CD4-positive, alpha-beta T cell treated with Interferon gamma for 1 hour (primary cell): Measurements from ENCODE around the gene MYO3B.

ENCODE experiments used
- DNase-seq: peaks from one replicate; pipeline ENCODE4 v3.0.0-alpha.2; 2020

MYO3B gene

GRCh38 chr2:170177950-170178781, at the start of gene MYO3B:
Gene MYO3B, plus strand, starts transcription at chr2:170178147. Its CDS starts 141 bp downstream, at chr2:170178288.
- DNase-seq = no peak

GRCh38 chr2:170139276-170139967, 38.5 kb upstream of the MYO3B start:
- DNase-seq = no peak

GRCh38 chr2:170140561-170140960, 37.4 kb upstream of the MYO3B start:
- DNase-seq = no peak

- DNase-seq = no peak
Measured at GRCh38 chr2:170141865-170142264, 36.1 kb upstream of the MYO3B start.

GRCh38 chr2:170142502-170142901, 35.4 kb upstream of the MYO3B start:
- no peak for DNase-seq

GRCh38 chr2:170143045-170143717, 34.8 kb upstream of the MYO3B start:
- no peak for DNase-seq

GRCh38 chr2:170144761-170145160, 33.2 kb upstream of the MYO3B start:
- no peak for DNase-seq

GRCh38 chr2:170145191-170145590, 32.8 kb upstream of the MYO3B start:
- no peak for DNase-seq

- no peak for DNase-seq
Measured at GRCh38 chr2:170145675-170146432, 32.1 kb upstream of the MYO3B start.

- no peak for DNase-seq
Measured at GRCh38 chr2:170146784-170147183, 31.2 kb upstream of the MYO3B start.

GRCh38 chr2:170147576-170147975, 30.4 kb upstream of the MYO3B start:
- no peak for DNase-seq

GRCh38 chr2:170148161-170148560, 29.8 kb upstream of the MYO3B start:
- DNase-seq = no peak

- DNase-seq = no peak
Measured at GRCh38 chr2:170152421-170152820, 25.5 kb upstream of the MYO3B start.

- no peak for DNase-seq
Measured at GRCh38 chr2:170155022-170155722, 22.8 kb upstream of the MYO3B start.

- DNase-seq = no peak
Measured at GRCh38 chr2:170155723-170156253, 22.2 kb upstream of the MYO3B start.

GRCh38 chr2:170156592-170156991, 21.4 kb upstream of the MYO3B start:
- DNase-seq = no peak

- no peak for DNase-seq
Measured at GRCh38 chr2:170157025-170157684, 20.8 kb upstream of the MYO3B start.

GRCh38 chr2:170159060-170159459, 18.9 kb upstream of the MYO3B start:
- DNase-seq = no peak

GRCh38 chr2:170161516-170162270, 16.3 kb upstream of the MYO3B start:
- no peak for DNase-seq

GRCh38 chr2:170162271-170162632, 15.7 kb upstream of the MYO3B start:
- no peak for DNase-seq
